Nucleus accumbens (tissue), 56 donors: ENCODE measurements around the gene ATAD3A.
"Not testable (repeated sequence)": the region's sequence is repeated elsewhere in the genome, so short reads cannot be mapped to it uniquely, and the experiment has no call there.

Experiments used
- DNase-seq, 56 donors: peaks; one replicate each; lab custom pipeline; 2025; lab: John Stamatoyannopoulos, UW

ATAD3A gene

DNA sequence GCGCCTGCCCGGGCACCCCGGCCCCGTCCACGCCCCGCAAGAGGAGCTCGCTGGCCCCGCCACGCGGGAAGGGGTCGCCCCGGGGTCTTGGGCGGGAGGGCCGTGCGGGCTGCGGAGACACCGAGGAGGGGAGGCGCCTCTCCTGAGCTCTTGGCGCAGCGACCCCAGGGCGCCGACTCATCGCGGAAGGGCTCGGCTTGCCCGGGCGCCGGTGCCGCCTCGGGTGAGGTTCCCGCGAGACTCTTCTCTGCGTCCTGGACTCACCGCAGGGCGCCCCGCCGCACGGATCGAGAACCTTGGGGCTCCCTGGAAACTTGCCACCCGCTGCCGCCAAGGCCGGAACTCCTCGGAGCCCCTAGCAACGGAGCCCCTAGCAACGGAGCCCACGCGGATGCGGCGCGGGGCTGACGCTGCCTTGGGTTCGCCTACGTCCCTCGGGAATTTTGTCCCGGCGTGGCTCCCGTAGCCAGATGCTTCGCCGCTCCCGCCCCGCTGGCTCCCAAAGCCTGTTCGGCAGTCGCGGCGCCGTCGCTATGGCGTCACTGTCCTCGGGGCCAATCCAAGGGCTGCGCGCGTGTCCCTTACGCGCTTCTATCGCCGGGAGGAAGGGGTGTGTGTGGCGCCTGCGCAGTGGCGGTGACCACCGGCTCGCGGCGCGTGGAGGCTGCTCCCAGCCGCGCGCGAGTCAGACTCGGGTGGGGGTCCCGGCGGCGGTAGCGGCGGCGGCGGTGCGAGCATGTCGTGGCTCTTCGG lies at the start of gene ATAD3A:
ATAD3A (plus strand) TSS at position 630 of the 753 bp plus-strand sequence; CDS start at position 737, 107 bp downstream.
- DNase-seq: peak in 55 of 56 donors; percentile 86 to 99 (median 96)

DNA sequence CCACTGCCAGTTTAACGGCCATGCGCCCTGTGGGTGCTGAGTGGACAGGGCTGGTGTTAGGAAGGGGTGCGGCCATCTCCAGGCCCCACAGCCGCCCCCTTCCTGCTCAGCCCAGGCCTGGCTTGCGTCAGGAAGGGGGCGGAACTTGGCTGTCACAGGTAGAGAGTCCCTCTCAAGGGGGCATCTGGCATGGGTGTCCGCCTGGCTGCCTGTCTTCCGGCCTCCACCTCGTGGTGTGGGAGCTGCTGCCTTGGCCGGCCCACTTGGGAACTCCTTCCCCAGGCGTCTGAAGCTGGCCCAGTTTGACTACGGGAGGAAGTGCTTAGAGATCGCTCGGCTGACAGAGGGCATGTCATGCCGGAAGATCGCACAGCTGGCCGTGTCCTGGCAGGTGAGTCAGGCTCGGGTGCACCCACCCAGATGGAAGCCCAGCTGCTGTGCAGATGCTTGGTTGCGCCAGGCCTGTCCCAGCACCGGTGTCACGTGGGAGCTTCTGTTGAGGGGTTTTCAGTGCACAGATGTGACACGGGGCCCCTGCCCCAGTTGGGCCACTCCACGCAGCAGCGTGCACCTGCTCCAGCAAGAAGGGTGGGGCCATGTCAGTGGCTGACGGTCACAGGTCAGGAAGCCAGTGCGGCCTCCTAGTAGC lies 49.5 kb upstream of the ATAD3A start:
- DNase-seq: no peak

DNA sequence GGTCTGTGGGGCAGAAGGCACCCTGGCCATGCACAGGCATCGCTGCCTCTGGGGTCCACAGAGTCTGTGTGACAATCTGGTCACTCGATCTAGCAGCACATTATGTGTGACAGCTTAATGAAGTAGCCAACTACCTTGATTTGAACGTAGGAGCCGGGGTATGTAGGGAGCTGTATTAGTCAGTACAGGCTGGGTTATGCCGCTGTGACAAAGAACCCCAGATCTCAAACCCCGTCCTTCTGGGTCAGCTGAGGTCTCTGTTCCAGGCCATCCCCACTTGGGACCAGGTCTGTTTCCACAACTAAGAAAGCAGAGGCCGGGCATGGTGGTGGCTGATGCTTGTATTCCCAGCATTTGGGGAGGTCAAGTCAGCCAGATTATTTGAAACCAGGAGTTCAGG lies 48.6 kb upstream of the ATAD3A start:
- no peak for DNase-seq

DNA sequence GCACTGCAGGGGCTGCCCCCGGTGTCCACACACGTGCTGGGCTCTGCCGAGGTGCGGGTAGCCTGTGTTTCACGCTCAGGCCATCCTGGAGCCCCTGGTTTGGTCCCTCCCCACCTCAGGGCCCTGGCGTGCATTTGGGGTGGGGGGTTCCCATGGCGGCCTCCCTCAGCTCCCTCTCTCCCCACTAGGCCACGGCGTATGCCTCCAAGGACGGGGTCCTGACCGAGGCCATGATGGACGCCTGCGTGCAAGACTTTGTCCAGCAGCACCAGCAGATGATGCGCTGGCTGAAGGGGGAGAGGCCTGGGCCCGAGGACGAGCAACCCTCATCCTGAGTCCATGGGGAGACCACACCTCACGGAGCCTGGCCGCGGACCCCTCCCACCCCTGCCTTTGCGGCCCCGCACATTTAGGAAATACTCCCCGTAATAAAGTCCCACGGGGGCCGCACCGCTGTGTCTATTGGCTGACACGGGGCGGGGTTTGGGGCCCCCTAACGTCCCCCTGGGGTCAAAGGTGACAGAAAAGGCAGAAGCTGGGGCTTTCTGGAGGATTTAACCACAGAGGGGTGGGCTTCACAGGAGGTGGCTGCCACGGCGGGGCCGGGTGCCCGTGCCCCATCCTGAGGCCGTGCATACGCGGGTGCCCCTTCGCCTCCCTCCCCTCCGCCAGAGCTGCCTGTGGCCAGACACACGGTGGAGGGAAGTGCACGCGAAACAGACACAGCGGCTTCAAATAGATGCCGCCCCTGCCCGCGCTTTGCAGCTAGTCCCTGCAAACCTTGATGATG lies 43.6 kb upstream of the ATAD3A start:
- DNase-seq: not testable (repeated sequence)

DNA sequence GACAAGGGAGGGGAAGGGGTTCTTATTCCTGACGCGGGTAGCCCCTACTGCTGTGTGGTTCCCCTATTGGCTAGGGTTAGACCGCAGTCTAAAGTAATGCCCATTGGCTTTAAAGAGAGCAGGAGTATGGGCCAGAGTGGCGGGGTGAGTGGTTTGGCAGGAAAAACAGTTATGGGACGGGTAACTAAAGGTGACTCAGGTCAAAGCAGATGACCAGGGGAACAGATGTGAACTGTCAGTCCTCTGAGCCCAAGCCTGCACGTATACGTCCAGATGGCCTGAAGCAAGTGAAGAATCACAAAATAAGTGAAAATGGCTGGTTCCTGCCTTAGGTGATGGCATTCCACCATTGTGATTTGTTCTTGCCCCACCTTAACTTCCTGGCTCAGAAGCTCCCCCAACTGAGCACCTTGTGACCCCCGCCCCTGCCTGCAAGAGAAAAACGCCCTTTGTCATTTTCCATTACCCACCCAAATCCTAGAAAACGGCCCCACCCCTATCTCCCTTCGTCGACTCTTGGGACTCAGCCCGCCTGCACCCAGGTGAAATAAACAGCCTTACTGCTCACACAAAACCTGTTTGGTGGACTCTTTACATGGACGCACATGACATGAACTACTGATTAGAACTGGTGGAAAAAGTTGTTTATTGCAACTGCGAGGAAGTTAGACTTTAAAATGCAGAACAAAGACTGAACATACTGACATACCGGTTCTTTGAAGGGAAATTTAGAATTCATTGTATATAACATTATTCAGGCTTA lies 41.2 kb upstream of the ATAD3A start:
- peak in 2 of 56 donors; percentile 3 to 13 for DNase-seq

DNA sequence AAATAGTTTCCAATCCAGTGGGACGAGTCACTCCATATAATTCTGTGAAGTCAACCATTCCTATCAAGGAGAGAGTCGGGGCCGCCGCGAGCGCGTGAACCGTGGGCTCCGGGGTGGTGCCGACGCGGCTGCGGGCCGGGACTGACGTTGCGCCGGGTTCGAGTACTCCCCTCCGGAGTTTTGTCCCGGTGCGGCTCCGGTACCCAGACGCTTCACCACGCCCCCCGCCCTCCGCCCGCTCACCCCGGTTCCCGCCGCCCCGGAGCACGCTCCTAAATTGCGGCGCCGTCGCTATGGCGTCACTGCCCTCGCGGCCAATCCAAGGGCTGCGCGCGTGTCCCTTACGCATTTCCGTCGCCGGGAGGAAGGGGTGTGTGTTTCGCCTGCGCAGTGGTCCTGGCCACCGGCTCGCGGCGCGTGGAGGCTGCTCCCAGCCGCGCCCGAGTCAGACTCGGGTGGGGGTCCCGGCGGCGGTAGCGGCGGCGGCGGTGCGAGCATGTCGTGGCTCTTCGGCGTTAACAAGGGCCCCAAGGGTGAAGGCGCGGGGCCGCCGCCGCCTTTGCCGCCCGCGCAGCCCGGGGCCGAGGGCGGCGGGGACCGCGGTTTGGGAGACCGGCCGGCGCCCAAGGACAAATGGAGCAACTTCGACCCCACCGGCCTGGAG lies 40.4 kb upstream of the ATAD3A start, which contains the start of gene ATAD3B:
ATAD3B (plus strand) TSS at position 377 of the 664 bp plus-strand sequence; CDS start at position 497, 120 bp downstream.
- DNase-seq: peak; percentile 21 to 98 (median 89)

DNA sequence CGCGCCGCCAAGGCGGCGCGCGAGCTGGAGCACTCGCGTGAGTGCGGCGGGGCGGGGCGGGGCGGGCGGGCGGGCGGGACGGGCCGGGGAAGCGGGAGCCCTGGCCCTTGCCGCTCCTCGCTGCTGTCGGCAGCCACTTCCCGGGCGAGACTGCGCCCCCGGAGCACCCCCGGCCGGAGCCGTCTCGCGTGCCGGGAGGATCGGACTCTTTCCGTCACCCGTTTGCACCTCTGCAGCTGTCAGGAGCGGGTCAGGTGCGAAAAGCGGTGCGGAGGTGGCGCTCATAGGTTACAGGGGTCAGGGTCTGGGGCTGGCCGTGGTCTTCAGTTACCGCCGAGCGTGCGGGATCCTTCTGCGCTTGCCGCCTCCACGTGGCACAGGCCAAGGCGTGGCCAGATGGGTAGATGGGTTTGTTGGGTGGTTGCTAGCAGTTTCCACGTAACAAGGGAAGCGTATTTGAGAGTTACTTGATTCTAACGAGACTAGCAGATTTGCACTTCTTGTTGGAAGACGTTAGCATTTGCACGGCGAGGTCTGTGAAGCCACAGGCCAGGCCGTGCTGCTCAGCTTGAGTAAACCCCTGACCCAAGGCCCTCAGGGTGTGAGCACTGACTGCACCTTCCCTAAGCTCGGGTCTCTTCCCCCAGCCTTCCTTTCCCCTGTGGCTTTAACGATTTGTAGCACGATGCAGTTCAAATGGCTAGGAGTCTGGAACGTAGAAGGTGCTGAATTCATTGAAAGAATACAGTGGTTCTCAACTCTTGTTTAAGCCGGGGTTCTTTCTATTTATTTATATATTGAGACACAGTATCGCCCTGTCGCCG lies 39.7 kb upstream of the ATAD3A start:
- not testable (repeated sequence) for DNase-seq

DNA sequence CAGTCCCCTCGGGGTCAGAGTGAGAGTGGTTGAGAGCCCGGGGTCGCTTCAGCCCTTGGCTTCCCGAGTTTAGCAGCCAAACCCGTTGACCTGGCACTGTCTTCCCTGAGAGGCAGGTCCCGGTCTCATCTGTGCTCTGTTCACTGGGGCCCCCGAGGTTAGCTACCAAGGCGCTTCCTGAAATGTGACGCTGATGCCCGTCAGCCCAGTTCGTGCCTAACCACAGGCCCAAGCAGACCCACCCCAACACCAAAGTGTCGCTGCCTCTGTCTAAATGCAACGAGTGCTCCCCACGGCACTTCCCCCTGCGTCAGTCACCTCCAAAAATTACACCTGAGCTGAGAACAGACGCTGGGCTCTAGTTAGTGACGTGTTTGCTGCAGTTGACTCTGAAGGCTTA lies 36.0 kb upstream of the ATAD3A start:
- DNase-seq: not testable (repeated sequence)

DNA sequence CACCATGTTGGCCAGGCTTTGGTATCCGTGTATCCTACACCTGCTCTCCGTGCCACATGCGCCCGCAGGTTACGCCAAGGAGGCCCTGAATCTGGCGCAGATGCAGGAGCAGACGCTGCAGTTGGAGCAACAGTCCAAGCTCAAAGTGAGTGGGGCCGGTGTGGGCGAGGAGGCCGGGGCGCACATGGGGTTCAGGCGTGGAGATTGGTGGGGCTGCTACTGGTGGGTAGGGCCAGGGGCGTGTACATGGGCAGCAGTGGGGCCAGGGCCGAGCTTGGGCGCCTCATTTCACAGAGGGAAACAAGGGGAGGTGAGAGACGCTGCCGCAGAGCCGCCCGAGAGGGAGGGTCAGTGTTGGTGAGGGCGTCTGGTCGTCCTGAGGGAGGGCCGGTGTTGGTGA lies 34.8 kb upstream of the ATAD3A start:
- DNase-seq: no peak

DNA sequence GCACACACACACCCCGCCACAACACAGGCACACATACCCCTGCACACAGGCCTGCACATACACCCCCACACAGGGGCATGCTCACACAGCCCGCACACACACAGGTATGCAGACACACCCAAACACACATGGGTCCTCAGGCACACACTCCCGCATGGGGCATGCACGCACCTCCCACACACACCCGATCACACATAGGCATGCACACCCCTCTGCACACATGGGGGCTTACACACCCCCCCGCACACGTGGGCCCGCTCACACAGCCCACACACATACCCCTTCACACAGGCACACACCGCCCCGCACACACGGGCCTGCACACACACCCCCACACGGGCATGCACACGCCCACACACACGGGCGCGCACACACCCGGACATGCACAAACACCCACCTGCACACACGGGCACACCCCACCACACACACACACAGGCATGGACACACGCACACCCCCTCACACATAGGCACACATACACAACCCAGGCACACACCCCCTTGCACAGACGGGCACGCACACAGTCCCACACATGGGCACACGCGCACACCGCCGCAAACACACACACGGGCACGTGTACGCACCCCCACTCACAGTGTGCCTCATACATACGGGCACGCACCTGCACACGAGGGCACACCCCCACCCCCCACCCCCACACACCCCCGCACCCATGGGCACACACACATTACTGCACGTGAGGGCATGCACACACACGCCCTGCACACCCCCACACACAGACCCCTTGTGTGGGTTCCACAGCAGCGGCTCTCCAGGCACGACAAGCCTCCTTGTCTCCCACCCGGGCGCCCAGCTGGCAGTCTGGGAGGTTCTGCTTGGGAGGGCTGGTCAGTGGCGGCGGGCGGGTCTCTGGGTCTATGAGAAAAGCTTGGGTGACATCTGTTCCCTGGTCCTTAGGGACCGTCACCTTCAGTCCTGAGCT lies 32.1 kb upstream of the ATAD3A start:
- DNase-seq: no peak

DNA sequence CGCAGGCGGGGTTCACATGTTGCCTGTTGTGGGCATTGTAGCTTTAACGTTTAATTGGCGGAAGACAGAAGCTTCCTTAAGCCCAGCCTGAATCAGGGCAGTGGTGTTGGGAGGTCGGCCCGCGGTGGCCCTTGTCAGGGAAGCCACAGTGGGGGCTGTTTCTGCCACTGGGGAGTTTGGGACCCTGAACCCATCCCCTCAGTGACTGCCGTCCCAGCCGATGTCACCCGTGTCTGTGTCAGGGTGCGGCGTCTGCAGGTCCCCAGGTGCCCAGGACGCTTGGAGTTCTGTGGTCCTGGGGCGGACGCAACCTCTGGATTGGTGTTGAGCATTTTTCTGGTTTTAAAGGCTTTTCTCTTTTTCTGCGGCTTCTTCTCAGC lies 31.5 kb upstream of the ATAD3A start:
- not testable (repeated sequence) for DNase-seq

DNA sequence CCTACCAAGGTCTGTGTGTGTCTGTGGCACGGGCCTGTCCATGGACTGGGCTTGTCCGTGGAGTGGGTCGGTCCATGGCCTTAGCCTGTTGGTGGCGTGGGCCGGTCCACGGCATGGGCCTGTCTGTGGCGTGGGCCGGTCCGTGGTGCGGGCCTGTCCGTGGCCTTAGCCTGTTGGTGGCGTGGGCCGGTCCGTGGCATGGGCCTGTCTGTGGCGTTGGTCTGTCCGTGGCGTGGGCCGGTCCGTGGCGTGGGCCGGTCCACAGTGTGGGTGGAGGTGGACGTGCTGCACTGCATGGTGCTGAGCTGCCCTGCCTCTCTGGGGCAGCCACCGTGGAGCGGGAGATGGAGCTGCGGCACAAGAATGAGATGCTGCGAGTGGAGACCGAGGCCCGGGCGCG lies 30.2 kb upstream of the ATAD3A start:
- not testable (repeated sequence) for DNase-seq

DNA sequence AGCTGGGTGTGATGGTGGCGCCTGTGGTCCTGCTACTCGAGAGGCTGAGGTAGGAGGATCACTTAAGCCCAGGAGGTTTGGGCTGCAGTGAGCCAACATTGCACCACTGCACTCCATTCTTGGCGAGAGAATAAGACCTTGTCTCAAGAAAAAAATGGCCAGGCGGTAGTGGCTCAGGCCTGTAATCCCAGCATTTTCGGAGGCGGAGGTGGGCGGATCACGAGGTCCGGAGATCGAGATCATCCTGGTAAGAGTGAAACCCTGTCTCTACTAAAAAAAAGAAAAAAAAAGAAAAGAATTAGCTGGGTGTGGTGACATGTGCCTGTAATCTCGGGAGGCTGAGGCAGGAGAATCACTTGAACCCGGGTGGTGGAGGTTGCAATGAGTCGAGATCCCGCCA lies 29.1 kb upstream of the ATAD3A start:
- DNase-seq: no peak

DNA sequence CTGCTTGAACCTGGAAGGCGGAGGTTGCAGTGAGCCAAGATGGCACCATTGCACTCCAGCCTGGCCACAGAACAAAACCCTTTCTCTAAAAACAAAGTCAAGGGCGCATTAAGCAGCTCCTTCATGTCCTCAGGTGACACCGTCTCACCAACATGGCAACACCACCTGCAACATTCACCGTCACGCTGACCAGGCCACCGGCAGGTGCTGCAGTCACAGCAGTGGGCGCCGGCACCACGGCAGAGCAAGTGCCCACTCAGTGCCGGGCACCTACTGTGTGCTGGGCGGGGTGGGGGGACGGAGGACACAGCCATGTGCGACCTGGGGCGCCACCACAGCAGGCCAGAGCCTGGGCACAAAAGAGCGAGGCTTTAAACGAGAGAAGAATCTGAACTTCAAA lies 28.2 kb upstream of the ATAD3A start:
- DNase-seq: no peak

DNA sequence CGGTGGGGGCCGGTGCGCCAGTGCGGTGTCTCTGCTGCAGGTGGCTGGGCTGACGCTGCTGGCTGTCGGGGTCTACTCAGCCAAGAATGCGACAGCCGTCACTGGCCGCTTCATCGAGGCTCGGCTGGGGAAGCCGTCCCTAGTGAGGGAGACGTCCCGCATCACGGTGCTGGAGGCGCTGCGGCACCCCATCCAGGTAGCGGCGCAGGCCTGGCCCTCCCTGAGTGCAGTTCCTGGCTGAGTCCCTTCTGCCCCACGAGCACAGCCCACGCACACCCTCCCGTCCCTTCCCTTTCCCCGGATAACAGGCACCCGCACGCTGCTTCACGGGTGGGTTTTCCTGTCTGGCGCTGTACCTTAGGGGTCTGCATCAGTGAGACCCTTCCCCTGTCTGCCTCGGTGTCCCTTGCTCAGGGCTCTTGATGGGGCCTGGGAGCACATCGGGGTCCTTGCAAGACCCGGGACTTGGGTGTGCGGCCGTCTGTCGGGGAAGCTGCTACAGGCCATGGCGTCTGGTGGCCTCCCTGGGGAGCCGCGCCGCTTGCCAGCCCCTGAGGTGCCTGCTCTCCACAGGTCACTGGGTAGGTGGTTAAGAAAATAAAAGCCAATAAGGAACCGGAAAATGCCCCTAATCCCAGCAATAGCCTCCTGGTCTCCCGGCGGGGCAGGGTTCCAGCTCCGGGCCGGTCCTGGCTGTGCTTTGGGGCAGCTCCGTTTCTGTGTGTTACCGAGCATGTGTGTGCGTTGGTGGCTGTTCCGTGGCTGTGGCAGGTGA lies 26.8 kb upstream of the ATAD3A start:
- DNase-seq: not testable (repeated sequence)

DNA sequence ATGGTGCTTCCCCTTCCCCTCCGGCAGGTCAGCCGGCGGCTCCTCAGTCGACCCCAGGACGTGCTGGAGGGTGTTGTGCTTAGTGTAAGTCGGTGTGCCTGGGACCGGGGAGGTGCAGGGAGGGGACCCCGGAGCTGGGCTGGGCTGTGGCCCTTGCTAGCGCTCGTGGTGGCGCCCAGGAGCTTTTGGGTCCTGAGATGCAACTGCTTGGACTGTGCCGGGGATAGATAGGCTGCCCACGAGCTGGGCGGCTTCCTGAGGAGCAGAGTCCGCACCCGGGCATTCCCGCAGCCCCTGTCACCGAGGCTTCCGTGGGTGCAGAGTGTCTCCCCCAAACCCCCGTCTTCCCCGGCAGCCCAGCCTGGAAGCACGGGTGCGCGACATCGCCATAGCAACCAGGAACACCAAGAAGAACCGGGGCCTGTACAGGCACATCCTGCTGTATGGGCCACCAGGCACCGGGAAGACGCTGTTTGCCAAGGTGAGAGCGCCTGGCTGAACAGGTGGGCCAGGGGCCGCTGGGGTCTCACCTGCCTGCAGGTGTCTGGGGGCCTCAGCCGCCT lies 26.1 kb upstream of the ATAD3A start:
- DNase-seq: not testable (repeated sequence)

DNA sequence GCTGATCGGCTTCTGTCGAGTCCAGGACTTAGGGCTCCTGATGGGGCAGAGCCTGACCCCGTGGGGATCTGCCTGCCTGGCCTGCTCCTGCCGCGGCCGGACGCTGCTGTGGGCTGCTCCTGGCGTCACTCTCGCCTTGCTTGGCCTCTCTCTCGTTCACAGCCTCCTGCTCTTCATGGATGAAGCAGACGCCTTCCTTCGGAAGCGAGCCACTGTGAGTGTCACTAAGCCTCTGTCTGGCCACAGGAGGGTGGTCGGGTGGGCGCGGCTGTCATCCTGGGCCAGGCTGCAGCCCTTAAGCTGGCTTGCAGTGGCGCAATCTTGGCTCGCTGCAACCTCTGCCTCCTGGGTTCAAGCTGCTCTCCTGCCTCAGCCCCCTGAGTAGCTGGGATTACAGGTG lies 24.3 kb upstream of the ATAD3A start:
- DNase-seq: no peak
